Astrocyte (in vitro differentiated cells and primary cell): ENCODE data around the gene WDR59. TPM values are rescaled to one million over a fixed set of nuclear protein-coding genes. Genes with fewer than 3 reads are reported as not detected.

ENCODE experiments used
- DNase-seq: peaks from one replicate; pipeline ENCODE4 v3.0.0-alpha.2; 2010; ENCODE audit warnings: low read depth
- FAIRE-seq: peaks from 2 replicates; lab custom pipeline; 2011; peaks lifted over from hg19 to GRCh38; lab: Jason Lieb, UNC
- H2AFZ ChIP-seq: 2 replicates; pipeline ENCODE4 v1.6.0; 2012; ENCODE audit warnings: low read depth, low read length, inconsistent platforms
- H3K27ac ChIP-seq: 2 replicates; pipeline ENCODE4 v1.5.1; 2011; ENCODE audit warnings: low read depth, low read length, inconsistent platforms
- H3K27me3 ChIP-seq: 2 replicates; pipeline ENCODE4 v1.6.0; 2011; ENCODE audit warnings: low read length, inconsistent platforms; ENCODE audit not compliant: insufficient read depth
- H3K36me3 ChIP-seq: 2 replicates; pipeline ENCODE4 v1.5.1; 2011; ENCODE audit warnings: low read length, inconsistent platforms; ENCODE audit not compliant: insufficient read depth
- H3K4me1 ChIP-seq: 2 replicates; pipeline ENCODE4 v1.5.1; 2011; ENCODE audit warnings: low read length, inconsistent platforms; ENCODE audit not compliant: insufficient read depth
- H3K4me2 ChIP-seq: 2 replicates; pipeline ENCODE4 v1.6.0; 2012; ENCODE audit warnings: low read length, inconsistent platforms
- H3K4me3 ChIP-seq: 2 replicates; pipeline ENCODE4 v1.5.1; 2011; ENCODE audit warnings: low read depth, mild to moderate bottlenecking, low read length, inconsistent platforms; ENCODE audit not compliant: insufficient read depth
- H3K79me2 ChIP-seq: 2 replicates; pipeline ENCODE4 v1.6.0; 2012; ENCODE audit warnings: mild to moderate bottlenecking, low read length, inconsistent platforms; ENCODE audit not compliant: insufficient read depth
- H3K9ac ChIP-seq: 2 replicates; pipeline ENCODE4 v1.6.0; 2012; ENCODE audit warnings: mild to moderate bottlenecking, low read length, inconsistent platforms
- H3K9me3 ChIP-seq: 2 replicates; pipeline ENCODE4 v1.5.1; 2012; ENCODE audit warnings: low read depth, mild to moderate bottlenecking, low read length, inconsistent platforms; ENCODE audit not compliant: insufficient read depth
- H4K20me1 ChIP-seq: 2 replicates; pipeline ENCODE4 v1.6.0; 2012; ENCODE audit warnings: low read length, inconsistent platforms; ENCODE audit not compliant: insufficient read depth
- H3K27ac Mint-ChIP-seq: one replicate; pipeline ENCODE4 v1.8.0; 2021; ENCODE audit warnings: mild to moderate bottlenecking, mixed read lengths; ENCODE audit not compliant: unreplicated experiment
- H3K27me3 Mint-ChIP-seq: one replicate; pipeline ENCODE4 v1.8.0; 2021; ENCODE audit warnings: low read depth, mixed read lengths; ENCODE audit not compliant: unreplicated experiment
- H3K36me3 Mint-ChIP-seq: one replicate; pipeline ENCODE4 v1.8.0; 2021; ENCODE audit warnings: low read depth, mixed read lengths; ENCODE audit not compliant: unreplicated experiment
- H3K4me1 Mint-ChIP-seq: one replicate; pipeline ENCODE4 v1.8.0; 2021; ENCODE audit warnings: low read depth, mixed read lengths; ENCODE audit not compliant: unreplicated experiment
- H3K4me3 Mint-ChIP-seq: one replicate; pipeline ENCODE4 v1.8.0; 2021; ENCODE audit warnings: mild to moderate bottlenecking, moderate library complexity, mixed read lengths; ENCODE audit not compliant: unreplicated experiment
- H3K9me3 Mint-ChIP-seq: one replicate; pipeline ENCODE4 v1.8.0; 2021; ENCODE audit warnings: mild to moderate bottlenecking, mixed read lengths; ENCODE audit not compliant: unreplicated experiment
- CTCF ChIP-seq: IDR thresholded peaks from 2 replicates; pipeline ENCODE4 v1.5.1; 2011; ENCODE audit warnings: low read depth, mild to moderate bottlenecking, inconsistent platforms, low read length, moderate library complexity; ENCODE audit not compliant: insufficient read depth
- EZH2 ChIP-seq: IDR thresholded peaks from 2 replicates; pipeline ENCODE4 v1.6.1; 2012; ENCODE audit warnings: mild to moderate bottlenecking, low read length, inconsistent platforms; ENCODE audit not compliant: insufficient read depth
- total RNA-seq: library from RNA; stranded (reverse); gene quantifications from 2 replicates; pipeline ENCODE4 v1.2.1, GENCODE V29; 2021

WDR59 gene
- total RNA-seq, 1 donor from 2014 or later = 63.8 TPM

GRCh38 chr16:75005697-75006096, 20.8 kb upstream of the WDR59 start:
- H2AFZ ChIP-seq = no peak overlapping the region
- no peak overlapping the region for H3K4me3 ChIP-seq
- Mint-ChIP-seq H3K9me3 (no peaks in the 10 kb centered on the region), H3K4me3 (no peak overlapping the region), H3K4me1 (peaks cover 24% of the 10 kb centered on the region), H3K27me3 (no peaks in the 10 kb centered on the region), H3K27ac (no peak overlapping the region), H3K36me3 (peaks cover 2% of the 10 kb centered on the region)
- FAIRE-seq (no peak), DNase-seq (no peak)
- H3K4me1 ChIP-seq = peaks cover 10% of the 10 kb centered on the region
- H3K79me2 ChIP-seq = peaks cover 100% of the 10 kb centered on the region
- H3K27ac ChIP-seq = no peak overlapping the region
- H3K9me3 ChIP-seq = no peaks in the 10 kb centered on the region
- no peaks in the 10 kb centered on the region for H3K27me3 ChIP-seq
- peaks cover 86% of the 10 kb centered on the region for H4K20me1 ChIP-seq
- H3K4me2 ChIP-seq = no peak overlapping the region
- peaks cover 3% of the 10 kb centered on the region for H3K36me3 ChIP-seq
- TF ChIP-seq CTCF (no peak), EZH2 (no peak)
- H3K9ac ChIP-seq = no peak overlapping the region

- DNase-seq (no peak), FAIRE-seq (no peak)
- Histone ChIP-seq H3K9ac (no peak overlapping the region), H3K4me2 (no peak overlapping the region), H3K79me2 (peaks cover 100% of the 10 kb centered on the region), H3K36me3 (peaks cover 3% of the 10 kb centered on the region), H3K27me3 (no peaks in the 10 kb centered on the region), H3K9me3 (no peaks in the 10 kb centered on the region), H4K20me1 (peaks cover 94% of the 10 kb centered on the region), H2AFZ (no peak overlapping the region), H3K27ac (no peak overlapping the region), H3K4me1 (peaks cover 19% of the 10 kb centered on the region), H3K4me3 (no peak overlapping the region)
- Mint-ChIP-seq H3K36me3 (peaks cover 2% of the 10 kb centered on the region), H3K4me3 (no peak overlapping the region), H3K9me3 (no peaks in the 10 kb centered on the region), H3K4me1 (peaks cover 29% of the 10 kb centered on the region), H3K27ac (no peak overlapping the region), H3K27me3 (no peaks in the 10 kb centered on the region)
- no peak for TF ChIP-seq EZH2
- TF ChIP-seq CTCF = no peak
These were observed 19.5 kb upstream of the WDR59 start for GRCh38 chr16:75004460-75004859.

GRCh38 chr16:75003931-75004330, 19.0 kb upstream of the WDR59 start:
- TF ChIP-seq CTCF (no peak), EZH2 (no peak)

More at GRCh38 chr16:75003931-75004330, 19.0 kb upstream of the WDR59 start:
- no peak overlapping the region for H3K4me2 ChIP-seq
- H4K20me1 ChIP-seq = peaks cover 90% of the 10 kb centered on the region
- H2AFZ ChIP-seq = no peak overlapping the region
- no peaks in the 10 kb centered on the region for H3K27me3 ChIP-seq
- DNase-seq (no peak), FAIRE-seq (no peak)
- peak overlapping the region; percentile 41 for H3K27ac Mint-ChIP-seq
- H3K4me3 ChIP-seq = no peak overlapping the region
- no peak overlapping the region for H3K27ac ChIP-seq
- H3K4me3 Mint-ChIP-seq = no peak overlapping the region
- peaks cover 2% of the 10 kb centered on the region for H3K36me3 Mint-ChIP-seq
- H3K9me3 Mint-ChIP-seq = no peaks in the 10 kb centered on the region
- no peaks in the 10 kb centered on the region for H3K27me3 Mint-ChIP-seq
- H3K79me2 ChIP-seq = peaks cover 97% of the 10 kb centered on the region
- H3K9ac ChIP-seq = no peak overlapping the region
- H3K9me3 ChIP-seq = no peaks in the 10 kb centered on the region
- peaks cover 19% of the 10 kb centered on the region for H3K4me1 ChIP-seq
- H3K36me3 ChIP-seq = peaks cover 3% of the 10 kb centered on the region
- H3K4me1 Mint-ChIP-seq = peaks cover 29% of the 10 kb centered on the region
